ENCODE results near the gene OSBPL7. TPM values are rescaled to one million over a fixed set of nuclear protein-coding genes. Genes with fewer than 3 reads are reported as not detected.

The OSBPL7 gene
- total RNA-seq, 1 donor from 2014 or later = 5.1 TPM

- no peaks in the 10 kb centered on the region for H3K9me3 ChIP-seq (ENCODE audit: low read depth)
- peaks cover 9% of the 10 kb centered on the region for H3K36me3 Mint-ChIP-seq
- H4K20me1 ChIP-seq (ENCODE audit: low read depth) = peaks cover 5% of the 10 kb centered on the region
- H3K27ac Mint-ChIP-seq = no peak overlapping the region
- H3K36me3 ChIP-seq = no peaks in the 10 kb centered on the region
- H3K4me1 ChIP-seq = peaks cover 5% of the 10 kb centered on the region
- H3F3A ChIP-seq (ENCODE audit: low read depth) = no peaks in the 10 kb centered on the region
- DNase-seq (ENCODE audit: low spot score) = no peak
- H3K4me3 ChIP-seq = no peak overlapping the region
- H3K27ac ChIP-seq = no peak overlapping the region
- H3K9ac ChIP-seq = no peak overlapping the region
- no peaks in the 10 kb centered on the region for H3K9me3 Mint-ChIP-seq
- H3K4me3 Mint-ChIP-seq = no peak overlapping the region
- H3K27me3 Mint-ChIP-seq (ENCODE audit: insufficient read depth, low read depth) = peaks cover 2% of the 10 kb centered on the region
- TF ChIP-seq CTCF (IDR thresholded peaks at IDR 0.05) = no peak
- no peak for TF ChIP-seq EZH2 (IDR thresholded peaks at IDR 0.05)
- no peak for TF ChIP-seq EZH2phosphoT487 (IDR thresholded peaks at IDR 0.05)
- H3K4me1 Mint-ChIP-seq = peaks cover 12% of the 10 kb centered on the region
- H3K27me3 ChIP-seq = no peaks in the 10 kb centered on the region
- no peak overlapping the region for H3K4me2 ChIP-seq
- H2AFZ ChIP-seq (replicated peaks) = no peak overlapping the region
- H3K79me2 ChIP-seq (ENCODE audit: low read depth) = no peaks in the 10 kb centered on the region
These were observed 4.6 kb downstream of the OSBPL7 start for GRCh38 chr17:47816947-47817346.

GRCh38 chr17:47816111-47816735 is 5.4 kb downstream of the OSBPL7 start:
- Histone ChIP-seq H3K4me1 (peaks cover 4% of the 10 kb centered on the region), H3K27me3 (no peaks in the 10 kb centered on the region), H2AFZ (replicated peaks) (no peak overlapping the region), H4K20me1 (ENCODE audit: low read depth) (peaks cover 5% of the 10 kb centered on the region), H3K36me3 (no peaks in the 10 kb centered on the region), H3K9ac (no peak overlapping the region), H3K4me2 (no peak overlapping the region), H3K27ac (no peak overlapping the region), H3K79me2 (ENCODE audit: low read depth) (no peaks in the 10 kb centered on the region), H3K9me3 (ENCODE audit: low read depth) (no peaks in the 10 kb centered on the region), H3F3A (ENCODE audit: low read depth) (no peaks in the 10 kb centered on the region), H3K4me3 (no peak overlapping the region)
- Mint-ChIP-seq H3K4me3 (no peak overlapping the region), H3K9me3 (no peaks in the 10 kb centered on the region), H3K27me3 (ENCODE audit: insufficient read depth, low read depth) (peaks cover 2% of the 10 kb centered on the region), H3K4me1 (peaks cover 8% of the 10 kb centered on the region), H3K27ac (no peak overlapping the region), H3K36me3 (peaks cover 9% of the 10 kb centered on the region)
- TF ChIP-seq EZH2phosphoT487 (IDR thresholded peaks at IDR 0.05) = no peak
- TF ChIP-seq CTCF (IDR thresholded peaks at IDR 0.05) = no peak
- no peak for TF ChIP-seq EZH2 (IDR thresholded peaks at IDR 0.05)
- no peak for DNase-seq (ENCODE audit: low spot score)

GRCh38 chr17:47815106-47815918 is 6.3 kb downstream of the OSBPL7 start:
- H3K79me2 ChIP-seq (ENCODE audit: low read depth) = no peaks in the 10 kb centered on the region
- no peak overlapping the region for H3K4me3 ChIP-seq
- Mint-ChIP-seq H3K4me3 (no peak overlapping the region), H3K27ac (peak overlapping the region; percentile 33), H3K9me3 (no peaks in the 10 kb centered on the region), H3K36me3 (peaks cover 9% of the 10 kb centered on the region), H3K27me3 (ENCODE audit: insufficient read depth, low read depth) (peaks cover 4% of the 10 kb centered on the region), H3K4me1 (peaks cover 2% of the 10 kb centered on the region)
- no peaks in the 10 kb centered on the region for H4K20me1 ChIP-seq (ENCODE audit: low read depth)
- H3K9me3 ChIP-seq (ENCODE audit: low read depth) = no peaks in the 10 kb centered on the region
- no peak overlapping the region for H2AFZ ChIP-seq (replicated peaks)
- no peak overlapping the region for H3K4me2 ChIP-seq
- no peaks in the 10 kb centered on the region for H3K27me3 ChIP-seq
- no peak for DNase-seq (ENCODE audit: low spot score)
- no peaks in the 10 kb centered on the region for H3K36me3 ChIP-seq
- H3F3A ChIP-seq (ENCODE audit: low read depth) = no peaks in the 10 kb centered on the region
- H3K9ac ChIP-seq = no peak overlapping the region
- TF ChIP-seq CTCF (IDR thresholded peaks at IDR 0.05) (no peak), EZH2 (IDR thresholded peaks at IDR 0.05) (no peak), EZH2phosphoT487 (IDR thresholded peaks at IDR 0.05) (no peak)
- no peaks in the 10 kb centered on the region for H3K4me1 ChIP-seq
- no peak overlapping the region for H3K27ac ChIP-seq

Data from neural progenitor cell (in vitro differentiated cells).